HEK293 (cell line): ENCODE data around the gene CKS1B.

Experiments
- CTCF ChIA-PET: fragments of 350-600 bp; formaldehyde crosslinking; extraction: SDS; loops from one replicate; lab custom pipeline; 2021; ENCODE audit warnings: antibody characterized with exemption; lab: Yijun Ruan, JAX
- POLR2A ChIA-PET: fragments of 300-600 bp; formaldehyde crosslinking; extraction: SDS; loops from one replicate; lab custom pipeline; 2020; ENCODE audit warnings: antibody characterized with exemption, inconsistent platforms; lab: Yijun Ruan, JAX
- H3K27ac ChIP-seq: fragments of 200-500 bp; sonication (Bioruptor generic); 2 replicates; pipeline ENCODE4 v1.5.1; 2014; ENCODE audit warnings: low read depth, low read length, control low read depth, inconsistent platforms; ENCODE audit errors: extremely low read depth
- H3K36me3 ChIP-seq, 2 experiments: fragments of 200-500 bp in 1 of 2; sonication (Bioruptor generic) in 1 of 2; 1 replicate in 1 of 2; 2 replicates in 1 of 2; pipeline ENCODE4 v1.5.1; 2014 to 2017; ENCODE audit warnings: inconsistent platforms in 2 of 2, low read length in 2 of 2; ENCODE audit not compliant: control insufficient read depth in 2 of 2, insufficient read depth in 1 of 2
- H3K4me1 ChIP-seq: fragments of 200-500 bp; sonication (Bioruptor generic); 2 replicates; pipeline ENCODE4 v1.5.1; 2014; ENCODE audit warnings: mild to moderate bottlenecking, low read length, inconsistent platforms; ENCODE audit not compliant: control insufficient read depth, insufficient read depth
- H3K4me3 ChIP-seq: 2 replicates; pipeline ENCODE4 v1.5.1; 2011; ENCODE audit warnings: low read depth, mild to moderate bottlenecking, control low read depth, low read length, moderate library complexity
- H3K9me3 ChIP-seq: fragments of 200-500 bp; sonication (Bioruptor generic); 2 replicates; pipeline ENCODE4 v1.5.1; 2014; ENCODE audit warnings: low read depth, low read length, inconsistent platforms; ENCODE audit not compliant: control insufficient read depth, insufficient read depth
- GLIS2 ChIP-seq: fragments of 450-650 bp; formaldehyde crosslinking; IDR thresholded peaks from 2 replicates; pipeline ENCODE4 v1.5.1; 2016; ENCODE audit warnings: missing biosample characterization, missing genetic modification characterization
- HOXA7 ChIP-seq: sonication (generic); formaldehyde crosslinking; IDR thresholded peaks from 2 replicates; pipeline ENCODE4 v1.8.1; 2022; ENCODE audit warnings: missing genetic modification reagents, borderline replicate concordance
- KLF1 ChIP-seq: fragments of 450-650 bp; formaldehyde crosslinking; IDR thresholded peaks from 2 replicates; pipeline ENCODE4 v1.5.1; 2016; ENCODE audit warnings: missing biosample characterization, missing genetic modification characterization
- KLF17 ChIP-seq: fragments of 450-650 bp; formaldehyde crosslinking; IDR thresholded peaks from 2 replicates; pipeline ENCODE4 v1.5.1; 2016; ENCODE audit warnings: missing biosample characterization, missing genetic modification characterization
- ZBTB48 ChIP-seq: fragments of 450-650 bp; formaldehyde crosslinking; IDR thresholded peaks from 2 replicates; pipeline ENCODE4 v1.5.1; 2016; ENCODE audit warnings: missing biosample characterization, missing genetic modification characterization
- ZFP3 ChIP-seq: fragments of 450-650 bp; formaldehyde crosslinking; IDR thresholded peaks from 2 replicates; pipeline ENCODE4 v1.5.1; 2016; ENCODE audit warnings: low read depth, missing biosample characterization, missing genetic modification characterization
- ZNF10 ChIP-seq: fragments of 450-650 bp; formaldehyde crosslinking; IDR thresholded peaks from 2 replicates; pipeline ENCODE4 v1.5.1; 2017; ENCODE audit warnings: missing biosample characterization, missing genetic modification characterization
- ZNF155 ChIP-seq: fragments of 450-650 bp; formaldehyde crosslinking; IDR thresholded peaks from 2 replicates; pipeline ENCODE4 v1.5.1; 2016; ENCODE audit warnings: missing biosample characterization, missing genetic modification characterization
- ZNF157 ChIP-seq: fragments of 450-650 bp; formaldehyde crosslinking; IDR thresholded peaks from 2 replicates; pipeline ENCODE4 v1.5.1; 2016; ENCODE audit warnings: missing biosample characterization, missing genetic modification characterization
- ZNF174 ChIP-seq: fragments of 450-650 bp; formaldehyde crosslinking; IDR thresholded peaks from 2 replicates; pipeline ENCODE4 v1.5.0; 2017; ENCODE audit warnings: missing biosample characterization, mild to moderate bottlenecking, missing genetic modification characterization
- ZNF184 ChIP-seq: fragments of 450-650 bp; IDR thresholded peaks from 2 replicates; pipeline ENCODE4 v1.5.1; 2018; ENCODE audit warnings: missing biosample characterization, mild to moderate bottlenecking, missing genetic modification characterization
- ZNF211 ChIP-seq: fragments of 450-650 bp; formaldehyde crosslinking; IDR thresholded peaks from 2 replicates; pipeline ENCODE4 v1.5.1; 2016; ENCODE audit warnings: low read depth, missing biosample characterization, missing genetic modification characterization
- ZNF214 ChIP-seq: fragments of 450-650 bp; formaldehyde crosslinking; IDR thresholded peaks from 2 replicates; pipeline ENCODE4 v1.5.1; 2017; ENCODE audit warnings: missing biosample characterization, mild to moderate bottlenecking, missing genetic modification characterization, borderline replicate concordance
- ZNF324 ChIP-seq: fragments of 450-650 bp; formaldehyde crosslinking; IDR thresholded peaks from 2 replicates; pipeline ENCODE4 v1.5.1; 2016; ENCODE audit warnings: missing biosample characterization, missing genetic modification characterization
- ZNF335 ChIP-seq: fragments of 450-650 bp; formaldehyde crosslinking; conservative IDR thresholded peaks from 2 replicates; pipeline ENCODE4 v1.5.1; 2016; ENCODE audit warnings: missing biosample characterization, missing genetic modification characterization
- ZNF394 ChIP-seq: fragments of 450-650 bp; formaldehyde crosslinking; IDR thresholded peaks from 2 replicates; pipeline ENCODE4 v1.5.1; 2016; ENCODE audit warnings: missing biosample characterization, missing genetic modification characterization, mild to moderate bottlenecking, moderate library complexity, borderline replicate concordance
- ZNF518A ChIP-seq: fragments of 450-650 bp; formaldehyde crosslinking; conservative IDR thresholded peaks from 2 replicates; pipeline ENCODE4 v1.5.1; 2016; ENCODE audit warnings: low read depth, missing biosample characterization, missing genetic modification characterization
- ZNF626 ChIP-seq: fragments of 450-650 bp; sonication (Bioruptor Pico); formaldehyde crosslinking; IDR thresholded peaks from 2 replicates; pipeline ENCODE4 v1.5.1; 2018; ENCODE audit warnings: missing biosample characterization, missing genetic modification characterization, inconsistent platforms
- ZNF76 ChIP-seq: fragments of 450-650 bp; formaldehyde crosslinking; IDR thresholded peaks from 2 replicates; pipeline ENCODE4; 2016; ENCODE audit warnings: low read depth, missing biosample characterization, missing genetic modification characterization, borderline replicate concordance
- ZNF792 ChIP-seq: fragments of 450-650 bp; formaldehyde crosslinking; IDR thresholded peaks from 2 replicates; pipeline ENCODE4 v1.5.1; 2016; ENCODE audit warnings: missing biosample characterization, missing genetic modification characterization
- ZXDB ChIP-seq: fragments of 450-650 bp; formaldehyde crosslinking; IDR thresholded peaks from 2 replicates; pipeline ENCODE4 v1.5.1; 2016; ENCODE audit warnings: missing biosample characterization, missing genetic modification characterization
- TF ChIP-seq, protein P1 (sequence below): fragments of 450-650 bp; formaldehyde crosslinking; IDR thresholded peaks from 2 replicates; pipeline ENCODE4 v1.5.1; 2016; ENCODE audit warnings: missing biosample characterization, missing genetic modification characterization
- TF ChIP-seq, protein P2 (sequence below): fragments of 450-650 bp; formaldehyde crosslinking; IDR thresholded peaks from 2 replicates; pipeline ENCODE4 v1.5.1; 2016; ENCODE audit warnings: missing biosample characterization, missing genetic modification characterization

The CKS1B gene

DNA sequence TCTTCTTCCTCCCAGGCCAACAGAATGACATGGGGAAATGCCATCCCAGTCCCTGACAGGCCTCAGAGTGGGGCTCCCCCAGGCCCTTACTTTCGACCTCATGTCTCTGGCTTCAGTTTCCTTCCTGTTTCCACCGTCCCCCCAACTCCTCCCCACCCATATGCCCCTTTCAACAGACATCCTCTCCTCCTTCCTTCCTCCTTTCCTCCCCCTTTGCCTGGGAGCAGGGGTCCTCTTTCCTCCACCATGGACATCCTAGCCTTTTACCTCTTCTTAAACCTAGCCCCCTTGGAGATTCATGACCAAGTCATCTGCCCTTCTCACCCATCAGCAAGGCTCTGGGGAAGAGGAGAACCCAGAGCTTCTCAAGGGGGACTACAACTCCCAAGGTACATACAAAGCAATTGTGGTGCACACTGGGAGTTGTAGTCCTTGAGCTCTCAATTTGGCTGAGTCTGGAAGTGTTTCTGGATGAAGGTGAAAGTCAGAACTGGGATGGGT is 32.2 kb downstream of the CKS1B start (continued):
- no peak for TF ChIP-seq ZNF626 (tag by site-specific recombination)
- no peak for TF ChIP-seq ZNF518A
- TF ChIP-seq ZNF324 (tag by site-specific recombination) = no peak
- TF ChIP-seq HOXA7 = no peak
- TF ChIP-seq ZNF211 = no peak
- TF ChIP-seq ZNF76 (tag by site-specific recombination) = peak; percentile 97
- TF ChIP-seq ZFP3 (tag by site-specific recombination) = no peak
- no peak for TF ChIP-seq ZBTB48
- TF ChIP-seq ZNF394 (tag by site-specific recombination) = peak; percentile 28; the same call in 1 of the 2 replicates
- no peak for TF ChIP-seq ZNF184 (tag by site-specific recombination)
- TF ChIP-seq ZNF335 (tag by site-specific recombination) = peak; percentile 57
- no peak for TF ChIP-seq ZNF10 (tag by site-specific recombination)
- TF ChIP-seq ZNF174 = no peak
- no peak for TF ChIP-seq ZNF157 (tag by site-specific recombination)
- TF ChIP-seq ZXDB (tag by site-specific recombination) = no peak
- TF ChIP-seq KLF17 = 0 out of 2 replicates have a peak, but pooled peaks have one; percentile 22
- TF ChIP-seq, protein P1, sequence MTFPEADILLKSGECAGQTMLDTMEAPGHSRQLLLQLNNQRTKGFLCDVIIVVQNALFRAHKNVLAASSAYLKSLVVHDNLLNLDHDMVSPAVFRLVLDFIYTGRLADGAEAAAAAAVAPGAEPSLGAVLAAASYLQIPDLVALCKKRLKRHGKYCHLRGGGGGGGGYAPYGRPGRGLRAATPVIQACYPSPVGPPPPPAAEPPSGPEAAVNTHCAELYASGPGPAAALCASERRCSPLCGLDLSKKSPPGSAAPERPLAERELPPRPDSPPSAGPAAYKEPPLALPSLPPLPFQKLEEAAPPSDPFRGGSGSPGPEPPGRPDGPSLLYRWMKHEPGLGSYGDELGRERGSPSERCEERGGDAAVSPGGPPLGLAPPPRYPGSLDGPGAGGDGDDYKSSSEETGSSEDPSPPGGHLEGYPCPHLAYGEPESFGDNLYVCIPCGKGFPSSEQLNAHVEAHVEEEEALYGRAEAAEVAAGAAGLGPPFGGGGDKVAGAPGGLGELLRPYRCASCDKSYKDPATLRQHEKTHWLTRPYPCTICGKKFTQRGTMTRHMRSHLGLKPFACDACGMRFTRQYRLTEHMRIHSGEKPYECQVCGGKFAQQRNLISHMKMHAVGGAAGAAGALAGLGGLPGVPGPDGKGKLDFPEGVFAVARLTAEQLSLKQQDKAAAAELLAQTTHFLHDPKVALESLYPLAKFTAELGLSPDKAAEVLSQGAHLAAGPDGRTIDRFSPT (tag by site-specific recombination) = no peak
- no peak for TF ChIP-seq ZNF792 (tag by site-specific recombination)

DNA sequence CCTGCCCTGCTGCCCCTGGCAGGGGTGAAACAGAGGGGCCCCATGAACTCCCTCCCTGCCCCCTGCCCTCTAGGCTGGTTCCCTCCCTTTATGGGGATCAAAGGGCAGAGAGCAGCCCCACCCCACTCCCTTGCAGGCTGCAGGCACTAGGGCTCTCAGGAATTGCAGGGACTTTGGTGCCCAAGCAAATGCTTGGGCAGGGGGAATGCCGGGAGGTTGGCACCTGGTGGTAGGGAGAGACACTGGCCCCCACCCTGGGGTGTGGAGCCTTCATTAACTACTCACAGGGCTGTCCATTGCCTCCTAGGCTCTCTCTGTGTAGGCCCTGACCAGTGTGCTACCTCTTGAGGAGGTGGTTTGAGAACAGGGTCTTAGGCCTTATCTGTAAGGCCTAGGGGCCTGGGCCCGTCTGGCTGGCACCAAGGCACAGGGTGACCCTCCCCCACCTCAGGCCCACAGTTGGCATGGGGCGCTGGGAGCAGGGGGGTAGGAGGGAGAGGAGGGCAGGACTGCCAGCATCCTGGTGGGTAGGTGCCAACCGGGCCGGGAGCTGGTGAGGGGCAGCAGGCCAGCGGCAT is 32.9 kb downstream of the CKS1B start:
- POLR2A ChIA-PET = interaction anchor here (0.7 to 1.5 kb wide), 4 partner anchors 10 to 34 kb away, joined by 3 to 7 read pairs (median 4); partner anchors contain the start of gene FLAD1
- TF ChIP-seq ZNF214 (tag by site-specific recombination) (no peak), GLIS2 (tag by site-specific recombination) (peak; percentile 33; the same call in 1 of the 2 replicates), ZNF155 (tag by site-specific recombination) (no peak), KLF1 (0 out of 2 replicates have a peak, but pooled peaks have one; percentile 23)
- TF ChIP-seq, protein P1 (tag by site-specific recombination) = peak; percentile 76; the same call in 1 of the 2 replicates
- TF ChIP-seq, protein P2, sequence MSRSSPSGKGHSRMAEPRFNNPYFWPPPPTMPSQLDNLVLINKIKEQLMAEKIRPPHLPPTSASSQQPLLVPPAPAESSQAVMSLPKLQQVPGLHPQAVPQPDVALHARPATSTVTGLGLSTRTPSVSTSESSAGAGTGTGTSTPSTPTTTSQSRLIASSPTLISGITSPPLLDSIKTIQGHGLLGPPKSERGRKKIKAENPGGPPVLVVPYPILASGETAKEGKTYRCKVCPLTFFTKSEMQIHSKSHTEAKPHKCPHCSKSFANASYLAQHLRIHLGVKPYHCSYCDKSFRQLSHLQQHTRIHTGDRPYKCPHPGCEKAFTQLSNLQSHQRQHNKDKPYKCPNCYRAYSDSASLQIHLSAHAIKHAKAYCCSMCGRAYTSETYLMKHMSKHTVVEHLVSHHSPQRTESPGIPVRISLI (tag by site-specific recombination) = no peak

More for the DNA sequence above, 32.9 kb downstream of the CKS1B start:
- Histone ChIP-seq H3K27ac (no peak overlapping the region), H3K4me3 (no peak overlapping the region), H3K4me1 (peaks cover 13% of the 10 kb centered on the region), H3K36me3 (peaks cover 0 to 2% of the 10 kb centered on the region in 2 experiments; a peak in 1 of 3 replicates), H3K9me3 (no peaks in the 10 kb centered on the region)
- CTCF ChIA-PET = interaction anchor here (0.5 to 3.5 kb wide), 5 partner anchors 8 to 55 kb away, joined by 3 to 30 read pairs (median 3); no protein-coding TSS in a partner anchor
